GM19328 (cell line): ENCODE data around the gene CREB1.

Source experiments
- ATAC-seq: cut with Tn5 transposase; IDR thresholded peaks from one replicate; pipeline ENCODE4 v1.9.1; 2021; ENCODE audit warnings: mild to moderate bottlenecking, moderate library complexity; ENCODE audit not compliant: unreplicated experiment

Gene CREB1

DNA sequence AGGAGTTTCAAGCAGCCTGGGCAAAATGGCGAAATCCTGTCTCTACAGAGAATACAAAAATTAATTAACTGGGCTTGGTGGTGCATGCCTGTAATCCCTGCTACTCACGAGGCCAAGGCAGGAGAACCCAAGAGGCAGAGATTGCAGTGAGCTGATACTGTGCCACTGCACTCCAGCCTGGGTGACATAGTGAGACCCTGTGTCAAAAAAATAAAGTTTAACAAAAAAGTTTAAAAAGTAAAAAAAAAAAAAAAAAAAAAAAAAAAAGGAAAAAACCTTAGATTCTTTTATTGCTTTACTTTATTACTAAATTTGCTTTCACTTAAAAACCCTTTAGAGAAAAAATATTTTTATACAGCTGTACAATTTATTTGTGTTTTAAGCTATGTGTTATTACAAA is 10.7 kb downstream of the CREB1 start:
- no peak for ATAC-seq

DNA sequence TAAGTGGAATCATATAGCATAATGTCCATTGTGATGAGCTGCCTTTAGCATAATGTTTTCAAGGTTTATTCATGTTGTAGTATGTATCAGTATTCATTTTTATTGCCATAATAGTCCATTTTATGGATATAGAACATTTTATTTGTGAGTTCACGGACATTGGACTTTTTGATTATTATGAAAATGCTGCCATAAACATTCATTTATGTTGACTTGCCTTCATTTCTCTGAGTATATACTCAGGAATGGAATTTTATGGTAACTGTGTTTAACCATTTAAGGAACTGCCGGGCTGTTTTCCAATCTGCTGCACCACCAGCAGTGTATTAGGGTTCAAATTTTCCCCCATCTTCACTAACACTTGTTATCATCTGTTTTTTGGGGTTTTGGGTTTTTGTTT is 12.2 kb downstream of the CREB1 start:
- ATAC-seq = no peak

DNA sequence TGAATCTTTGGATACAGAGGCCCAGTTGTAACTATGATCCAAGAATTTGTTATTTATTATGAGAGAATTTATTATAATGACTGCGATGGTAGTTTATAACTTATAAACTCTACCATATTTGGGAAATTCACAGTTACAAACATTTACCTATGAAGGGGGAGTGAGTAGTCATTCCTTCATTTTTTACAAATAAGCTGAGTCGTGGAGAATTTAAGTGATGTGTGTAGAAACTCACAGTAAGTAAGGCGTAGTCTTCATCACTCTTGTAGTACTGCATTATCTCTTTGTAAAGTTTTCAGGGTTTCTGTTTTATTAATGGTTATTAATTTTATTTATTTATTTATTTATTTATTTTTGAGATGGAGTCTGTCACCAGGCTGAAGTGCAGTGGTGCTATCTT is 13.5 kb downstream of the CREB1 start:
- no peak for ATAC-seq

DNA sequence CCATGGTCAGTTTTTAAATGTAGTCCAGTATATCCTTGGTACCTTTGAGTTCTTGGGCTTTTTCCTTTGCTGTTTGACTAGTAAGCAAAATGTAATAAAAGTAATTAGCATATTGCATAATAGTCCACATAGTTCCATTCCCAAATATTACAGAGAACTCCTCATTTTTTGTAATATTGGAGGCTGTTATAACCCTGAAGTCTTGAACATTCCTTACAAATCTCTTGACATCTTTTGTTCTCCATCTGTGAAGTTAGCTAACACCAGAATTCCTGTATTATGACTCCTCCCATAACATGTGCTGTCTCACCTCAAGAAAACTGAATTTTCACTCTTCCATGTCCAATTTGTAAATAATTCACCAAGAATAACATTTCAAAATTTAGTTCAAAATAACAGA is 17.1 kb downstream of the CREB1 start:
- no peak for ATAC-seq

DNA sequence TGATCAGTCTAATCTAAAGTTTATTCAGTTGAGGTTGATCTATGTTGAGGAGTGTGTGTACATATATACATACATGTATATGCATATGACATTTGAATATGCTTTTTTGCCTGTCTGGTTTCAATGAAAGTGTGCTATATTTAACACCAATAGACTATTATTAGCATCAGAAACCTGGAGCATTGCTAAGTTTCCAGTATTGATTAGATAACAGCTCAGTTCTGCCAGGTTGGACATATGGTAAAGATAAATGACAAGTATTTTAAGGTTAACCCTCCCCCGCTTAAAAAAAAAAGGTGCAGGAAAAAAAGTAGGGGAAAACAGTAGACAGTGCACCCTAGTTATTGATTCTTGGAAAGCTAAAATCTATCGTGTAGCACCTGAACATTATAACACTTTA is 19.4 kb downstream of the CREB1 start:
- no peak for ATAC-seq

DNA sequence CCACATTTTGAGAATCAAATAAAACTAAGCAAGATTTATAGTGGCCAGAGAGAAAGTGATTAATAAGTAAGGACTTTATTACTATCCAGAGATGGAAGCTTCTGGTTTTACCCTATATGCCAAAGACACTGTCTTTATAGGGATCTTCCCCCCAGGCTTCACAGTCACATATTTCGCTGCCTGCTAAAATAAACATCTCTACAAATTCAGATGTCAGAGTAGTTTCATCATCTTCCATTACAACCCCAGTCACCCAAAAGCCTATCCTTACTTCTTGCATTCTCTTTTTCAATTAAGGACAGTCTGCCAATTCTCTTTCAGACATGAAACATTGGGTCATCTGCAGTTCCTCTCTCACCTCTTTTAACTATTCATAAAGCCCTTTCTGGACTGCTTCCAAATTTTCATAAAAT is 28.3 kb downstream of the CREB1 start:
- no peak for ATAC-seq

DNA sequence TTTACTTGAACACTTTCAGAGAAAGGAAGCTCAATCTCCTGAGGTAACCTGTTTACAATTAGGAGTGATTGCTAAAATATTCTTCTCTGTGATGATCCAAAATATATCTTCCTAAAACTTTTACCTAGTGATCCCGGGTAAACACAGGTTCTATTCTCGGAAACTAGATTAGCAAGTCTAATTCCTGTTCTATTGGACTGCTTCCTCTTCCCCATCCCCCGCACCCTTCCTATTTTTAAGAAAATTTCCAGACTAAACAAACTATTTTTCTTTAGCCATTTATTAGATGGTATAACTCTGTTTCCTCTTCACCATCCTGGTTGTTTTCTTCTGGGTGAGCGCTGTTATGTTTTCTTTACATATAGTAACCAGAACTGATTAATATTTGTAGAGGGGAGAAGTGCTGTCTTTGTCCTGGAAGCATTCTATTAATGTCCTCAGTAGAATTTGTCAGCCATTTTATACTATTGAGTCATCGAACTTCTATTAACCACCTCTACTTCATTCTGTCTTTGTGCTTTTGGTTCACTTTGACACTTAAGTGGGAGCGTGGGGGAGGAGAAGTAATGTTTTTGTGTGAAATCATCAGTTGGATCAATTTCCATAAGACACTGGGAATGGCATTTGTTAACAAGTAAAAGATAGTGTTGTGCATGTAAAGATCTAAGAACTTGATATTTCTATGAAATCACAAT is 31.8 kb downstream of the CREB1 start:
- ATAC-seq = no peak

DNA sequence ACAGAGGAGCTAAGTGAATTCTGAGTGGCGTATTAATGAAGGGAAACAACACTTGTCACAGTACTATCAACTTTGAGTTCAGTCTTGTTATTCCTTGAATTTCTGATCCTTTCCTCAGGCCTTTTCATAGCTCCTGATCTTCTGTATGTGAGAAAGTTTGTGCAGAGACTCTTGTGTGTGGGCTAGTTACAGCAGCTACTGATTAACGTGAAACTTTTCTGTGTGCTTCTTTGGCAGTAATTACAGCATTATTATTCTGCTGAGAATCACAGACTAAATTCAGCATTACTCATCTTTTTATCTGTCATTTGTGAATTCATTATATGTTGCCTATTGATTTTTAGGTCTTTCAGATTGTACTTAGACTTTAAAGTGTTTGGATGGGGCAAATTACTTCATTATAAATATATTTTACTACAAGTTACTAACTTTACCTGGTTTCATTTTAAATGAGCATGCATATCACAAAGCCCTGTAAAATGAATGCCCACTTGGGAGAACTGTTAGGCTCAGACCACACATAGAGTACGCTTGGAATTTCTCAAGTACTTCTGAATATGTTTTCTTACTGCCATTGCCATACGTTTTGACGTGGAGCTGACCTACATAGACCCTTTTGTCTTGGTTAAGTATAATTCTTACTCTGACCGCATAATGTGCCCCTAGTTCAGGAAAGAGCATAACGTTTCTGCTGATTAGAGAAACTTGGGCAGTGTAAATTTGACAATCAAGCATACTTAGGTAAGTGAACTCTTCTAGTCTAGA is 36.2 kb downstream of the CREB1 start:
- no peak for ATAC-seq

DNA sequence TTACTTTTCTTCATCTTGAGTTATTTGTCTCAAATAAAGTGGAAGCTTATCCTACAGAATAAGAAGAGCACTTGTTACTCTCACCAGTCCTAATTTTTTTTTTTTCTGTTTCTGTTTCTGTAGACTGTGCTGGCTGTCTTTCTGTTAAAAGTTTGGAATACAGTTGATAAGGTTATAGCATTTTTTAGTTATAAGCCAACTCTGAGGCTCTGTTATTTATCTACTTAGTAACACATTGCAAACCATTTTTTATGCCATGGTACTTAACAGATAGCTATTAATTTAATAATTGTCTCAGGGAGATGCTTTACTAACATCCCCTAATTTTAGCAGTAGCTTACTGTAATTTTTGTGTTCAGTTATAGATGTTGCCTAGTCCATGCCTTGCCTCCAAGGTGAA is 37.9 kb downstream of the CREB1 start:
- ATAC-seq = no peak

DNA sequence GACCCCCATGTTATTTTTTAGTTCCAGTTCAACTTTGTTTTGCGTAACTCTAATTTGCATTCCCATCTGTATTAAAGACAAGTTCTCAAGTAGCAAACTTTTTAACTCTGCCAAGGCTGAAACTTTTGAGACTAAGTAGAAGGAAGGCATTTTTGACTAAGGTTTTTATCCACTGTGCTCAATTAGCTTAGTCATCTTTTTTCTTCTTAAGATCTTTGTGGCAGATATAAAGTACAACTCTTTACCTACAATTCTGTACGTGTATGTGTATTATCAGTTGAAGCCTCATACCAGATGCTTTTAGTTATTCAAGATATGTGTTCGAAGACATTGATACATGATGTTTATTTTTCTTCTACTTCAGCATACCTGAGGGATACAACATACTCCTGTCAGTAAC is 41.6 kb downstream of the CREB1 start:
- no peak for ATAC-seq

DNA sequence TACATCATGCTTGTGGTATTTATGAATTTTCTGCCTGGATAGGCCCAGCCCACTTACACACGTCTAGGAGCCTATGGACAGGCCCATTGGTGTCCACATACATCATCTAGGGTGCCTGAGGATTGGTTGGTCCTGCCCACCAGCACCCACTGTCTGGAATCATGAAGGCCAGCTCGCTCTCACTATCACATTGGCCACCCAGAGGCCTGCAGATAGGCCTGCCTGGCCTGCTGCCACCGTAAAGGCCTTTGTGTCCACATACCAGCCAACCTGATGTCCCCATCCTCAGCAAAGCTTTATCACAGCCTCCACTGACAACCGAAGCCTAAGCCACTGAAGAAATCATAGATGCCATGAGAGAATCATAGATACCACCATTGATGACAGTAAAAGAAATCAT is 55.2 kb downstream of the CREB1 start:
- ATAC-seq = no peak

DNA sequence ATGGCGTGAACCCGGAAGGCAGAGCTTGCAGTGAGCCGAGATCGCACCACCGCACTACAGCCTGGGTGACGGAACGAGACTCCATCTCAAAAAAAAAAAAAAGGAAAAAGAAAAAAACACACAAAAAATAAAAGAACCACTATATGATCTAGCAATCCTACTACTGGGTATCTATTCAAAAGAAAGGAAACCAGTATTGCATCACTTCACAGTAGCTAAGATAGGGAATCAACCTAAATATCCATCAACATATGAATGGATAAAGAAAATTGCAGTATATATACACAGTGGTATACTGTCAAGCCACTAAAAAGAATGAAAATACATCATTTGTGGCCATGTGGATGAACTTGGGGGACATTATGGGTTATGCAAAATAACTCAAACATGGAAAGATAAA is 57.5 kb downstream of the CREB1 start:
- ATAC-seq = no peak

DNA sequence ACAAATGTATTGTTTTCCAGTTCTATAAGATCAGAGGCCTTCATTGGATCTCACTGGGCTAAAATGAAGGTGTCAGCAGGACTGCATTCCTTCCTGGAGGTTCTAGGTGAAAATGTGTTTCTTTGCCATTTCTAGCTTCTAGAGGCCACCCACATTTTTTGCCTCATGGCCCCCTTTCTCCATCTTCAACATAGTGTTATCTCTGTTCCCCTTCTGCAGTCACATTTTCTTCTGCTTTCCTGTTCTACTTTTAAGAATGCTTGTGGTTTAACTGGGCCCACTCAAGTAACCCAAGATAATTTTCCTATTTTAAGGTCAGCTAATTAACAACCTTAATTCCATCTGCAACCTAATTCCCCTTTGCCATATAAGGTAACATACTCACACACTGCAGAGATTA is 59.4 kb downstream of the CREB1 start:
- ATAC-seq = no peak

DNA sequence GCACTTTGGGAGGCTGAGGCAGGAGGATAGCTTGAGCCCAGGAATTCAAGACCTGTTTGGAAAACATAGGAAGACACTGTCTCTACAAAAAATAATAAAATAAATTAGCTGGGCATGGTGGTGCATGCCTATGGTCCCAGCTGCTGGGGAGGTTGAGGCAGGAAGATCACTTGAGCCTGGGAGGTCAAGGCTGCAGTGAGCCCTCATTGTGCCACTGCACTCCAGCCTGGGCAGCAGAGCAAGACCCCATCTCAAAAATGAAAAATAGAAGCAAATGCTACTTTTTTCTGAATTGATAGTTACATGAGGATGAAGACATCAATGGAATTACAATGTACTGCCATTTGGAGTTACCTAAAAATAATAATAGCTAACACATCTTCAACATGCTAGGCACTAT is 63.5 kb downstream of the CREB1 start:
- ATAC-seq = no peak

DNA sequence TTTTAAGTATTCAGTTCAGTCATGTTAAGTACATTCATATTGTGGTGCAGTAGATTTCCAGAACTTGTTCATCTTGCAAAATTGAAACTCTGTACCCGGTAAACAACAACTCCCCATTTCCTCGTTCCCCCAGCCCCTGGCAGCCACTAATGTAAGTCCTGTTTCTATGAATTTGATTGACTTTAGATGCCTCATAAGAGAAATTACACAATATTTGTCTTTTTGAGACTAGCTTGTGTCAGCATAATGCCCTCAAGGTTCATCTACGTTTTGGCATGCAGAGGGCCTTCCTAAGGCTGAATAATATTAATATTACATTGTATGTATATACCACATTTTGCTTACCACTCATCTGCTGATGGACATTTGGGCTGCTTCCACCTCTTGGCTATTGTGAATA is 64.5 kb downstream of the CREB1 start:
- no peak for ATAC-seq

DNA sequence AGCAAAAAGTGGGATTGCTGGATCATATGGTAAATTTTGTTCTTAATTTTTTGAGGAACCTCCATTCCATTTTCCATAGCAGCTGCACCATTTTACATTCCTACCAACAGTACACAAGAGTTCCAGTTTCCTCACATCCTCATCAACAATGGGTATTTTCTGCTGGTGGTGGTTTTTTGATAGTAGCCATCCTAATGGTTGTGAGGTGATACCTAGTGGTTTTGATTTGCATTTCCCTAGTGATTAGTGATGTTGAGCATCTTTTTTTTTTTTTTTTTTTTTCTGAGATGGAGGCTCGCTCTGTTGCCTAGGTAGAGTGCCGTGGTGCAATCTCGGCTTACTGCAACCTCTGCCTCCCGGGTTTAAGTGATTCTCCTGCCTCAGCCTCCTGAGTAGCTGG is 65.0 kb downstream of the CREB1 start:
- no peak for ATAC-seq

DNA sequence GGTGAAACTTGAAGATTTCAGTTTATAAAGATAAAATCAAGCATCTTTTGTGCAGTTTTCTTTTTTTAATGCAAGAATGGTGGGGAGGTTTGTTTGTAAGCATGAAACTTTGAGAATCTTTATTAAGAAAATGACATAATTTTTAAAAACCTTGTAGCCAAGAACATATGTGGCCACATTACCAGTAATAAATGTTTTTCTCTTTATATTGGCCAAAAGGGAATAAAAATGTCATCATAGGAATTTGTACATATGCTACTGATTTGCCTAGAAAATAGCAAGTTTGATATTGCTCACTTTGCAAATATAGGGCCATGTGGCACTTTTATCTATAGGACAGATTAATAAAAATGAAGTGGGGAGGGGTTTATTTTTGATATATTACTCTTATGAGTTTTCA is 69.9 kb downstream of the CREB1 start:
- ATAC-seq = no peak

DNA sequence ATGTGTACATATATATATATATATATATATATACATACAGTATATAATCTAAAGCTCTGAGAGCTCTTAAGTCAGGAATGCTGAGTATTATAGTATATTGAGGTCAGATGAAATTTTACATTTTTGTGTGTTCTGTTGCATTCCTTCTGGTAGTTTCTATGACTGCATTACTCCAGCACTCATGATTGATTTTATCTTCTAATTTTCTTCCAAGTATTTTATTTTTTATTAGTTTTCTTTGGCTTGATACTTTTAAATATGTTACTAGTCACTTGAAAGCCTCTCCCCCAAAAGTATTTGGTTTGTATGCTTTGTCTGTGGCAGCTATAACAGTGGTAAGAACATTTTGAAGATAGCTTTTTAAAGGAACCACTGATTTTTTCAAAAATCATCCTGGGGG is 70.5 kb downstream of the CREB1 start:
- no peak for ATAC-seq

DNA sequence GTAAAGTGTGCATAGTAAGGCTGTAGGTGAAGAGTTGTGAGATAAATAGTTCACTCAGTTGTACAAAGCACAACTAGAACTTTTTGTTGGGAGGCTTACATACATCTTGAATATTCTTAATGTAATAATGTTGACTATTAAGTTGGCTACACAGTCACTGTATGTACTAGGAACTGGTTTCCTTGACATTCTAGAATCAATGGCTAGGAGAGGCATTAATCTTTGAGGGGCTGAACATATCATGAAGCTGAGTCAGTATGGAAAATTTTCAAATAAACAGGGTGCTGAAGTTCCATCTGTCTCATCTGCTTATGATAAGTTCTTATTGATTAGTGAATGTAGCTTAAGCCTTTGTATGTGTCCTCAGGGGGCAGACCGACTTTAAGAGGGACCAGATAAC is 72.0 kb downstream of the CREB1 start:
- no peak for ATAC-seq

DNA sequence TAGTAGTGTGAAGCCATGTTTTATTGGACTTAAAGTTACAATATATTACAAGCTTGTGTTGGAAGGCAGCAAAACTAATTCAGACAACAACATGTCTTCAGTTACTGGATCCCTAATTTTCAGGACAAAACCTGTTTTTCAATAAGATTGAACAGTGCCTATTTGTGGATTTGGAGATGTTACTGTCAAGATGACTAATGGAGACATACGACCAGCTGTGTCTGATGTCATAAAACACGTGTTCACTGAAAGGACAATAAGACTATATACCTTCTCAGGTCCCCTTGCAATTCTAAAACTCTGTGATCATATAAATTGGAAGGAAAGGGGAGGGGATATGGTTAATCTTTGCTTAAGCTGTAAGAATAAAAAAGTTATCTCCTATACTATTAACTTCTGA is 73.7 kb downstream of the CREB1 start:
- no peak for ATAC-seq

DNA sequence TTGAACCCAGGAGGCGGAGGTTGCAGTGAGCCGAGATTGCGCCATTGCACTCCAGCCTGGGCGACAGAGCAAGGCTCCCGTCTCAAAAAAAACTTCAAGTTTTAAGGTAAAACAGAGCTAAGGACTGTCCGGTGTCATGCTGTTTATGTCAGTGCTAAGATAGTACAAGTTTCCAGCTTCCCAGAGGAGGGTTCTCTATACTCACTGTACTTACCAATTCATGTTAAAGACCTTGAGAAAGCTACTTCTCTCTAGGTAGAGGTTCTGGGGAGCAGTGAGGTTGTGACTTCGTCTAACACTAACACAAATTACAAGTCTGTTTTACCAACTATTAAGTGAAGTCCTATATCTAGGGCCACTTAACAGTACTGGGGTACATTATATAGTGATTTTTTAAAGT is 76.6 kb downstream of the CREB1 start:
- ATAC-seq = no peak

DNA sequence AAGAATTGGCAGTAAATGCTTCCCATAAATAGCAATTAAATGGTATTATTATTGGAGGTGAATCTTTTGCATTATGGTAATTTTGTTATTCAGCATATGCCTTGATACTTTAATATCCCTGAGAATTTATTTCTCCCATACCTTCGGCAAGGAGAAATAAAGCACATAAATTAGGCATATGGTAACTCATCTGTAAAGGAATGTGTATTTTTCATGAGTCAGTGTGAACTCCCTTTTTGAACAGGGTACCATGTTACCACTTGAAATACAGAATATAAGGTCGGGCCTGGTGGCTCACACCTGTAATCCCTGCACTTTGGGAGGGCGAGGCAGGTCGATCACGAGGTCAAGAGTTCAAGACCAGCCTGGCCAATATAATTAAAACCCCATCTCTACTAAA is 77.1 kb downstream of the CREB1 start:
- no peak for ATAC-seq

DNA sequence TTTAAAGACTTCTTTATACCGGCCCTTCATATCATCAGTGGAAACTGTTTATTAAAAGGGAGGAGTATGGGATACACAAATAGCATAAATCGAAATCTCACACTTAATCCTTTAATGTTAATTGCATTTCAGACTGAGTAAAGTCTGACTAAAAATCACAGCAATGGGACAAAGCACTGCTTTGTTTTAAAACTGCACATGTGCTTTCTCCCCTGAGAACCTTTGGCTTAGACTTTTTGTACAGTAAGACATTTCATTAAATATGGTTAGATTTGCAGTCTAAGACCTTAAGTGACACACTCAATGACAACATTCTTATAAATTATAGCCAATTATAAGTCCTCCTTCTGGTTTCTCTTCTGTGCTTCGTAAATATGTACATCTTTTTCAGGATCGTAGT is 83.0 kb downstream of the CREB1 start:
- ATAC-seq = no peak
